Measurements from ENCODE around the gene KCNG4.

DNA sequence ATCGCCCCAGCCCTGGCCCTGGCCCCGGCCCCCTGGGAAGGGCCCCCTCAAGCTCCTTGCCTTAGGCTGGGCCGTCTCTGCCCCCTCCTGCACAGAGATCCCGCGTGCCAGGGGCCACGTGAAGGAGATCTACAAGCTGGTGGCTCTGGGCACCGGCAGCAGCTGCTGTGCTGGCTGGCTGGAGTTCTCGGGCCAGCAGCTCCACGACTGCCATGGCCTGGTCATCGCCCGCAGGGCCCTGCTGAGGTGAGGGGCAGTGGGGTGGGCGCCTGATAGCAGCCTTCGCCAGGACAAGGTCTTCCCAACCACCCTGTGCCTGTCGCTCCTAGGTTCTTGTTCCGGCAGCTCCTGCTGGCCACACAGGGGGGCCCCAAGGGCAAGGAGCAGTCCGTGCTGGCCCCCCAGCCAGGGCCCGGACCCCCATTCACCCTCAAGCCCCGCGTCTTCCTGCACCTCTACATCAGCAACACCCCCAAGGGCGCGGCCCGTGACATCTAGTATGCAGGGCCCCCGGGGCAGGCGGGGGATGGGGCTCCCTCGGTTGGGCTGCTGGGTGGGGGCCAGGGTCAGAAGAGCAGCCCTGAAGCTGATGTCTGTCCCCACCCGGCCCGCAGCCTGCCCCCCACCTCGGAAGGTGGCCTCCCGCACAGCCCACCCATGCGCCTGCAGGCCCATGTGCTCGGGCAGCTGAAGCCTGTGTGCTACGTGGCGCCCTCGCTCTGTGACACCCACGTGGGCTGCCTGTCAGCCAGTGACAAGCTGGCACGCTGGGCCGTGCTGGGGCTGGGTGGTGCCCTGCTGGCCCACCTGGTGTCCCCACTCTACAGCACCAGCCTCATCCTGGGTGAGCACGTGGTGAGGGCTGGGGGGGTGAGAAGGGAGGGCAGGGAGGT is 44.4 kb downstream of the KCNG4 start:
- TF ChIP-seq, protein P1, sequence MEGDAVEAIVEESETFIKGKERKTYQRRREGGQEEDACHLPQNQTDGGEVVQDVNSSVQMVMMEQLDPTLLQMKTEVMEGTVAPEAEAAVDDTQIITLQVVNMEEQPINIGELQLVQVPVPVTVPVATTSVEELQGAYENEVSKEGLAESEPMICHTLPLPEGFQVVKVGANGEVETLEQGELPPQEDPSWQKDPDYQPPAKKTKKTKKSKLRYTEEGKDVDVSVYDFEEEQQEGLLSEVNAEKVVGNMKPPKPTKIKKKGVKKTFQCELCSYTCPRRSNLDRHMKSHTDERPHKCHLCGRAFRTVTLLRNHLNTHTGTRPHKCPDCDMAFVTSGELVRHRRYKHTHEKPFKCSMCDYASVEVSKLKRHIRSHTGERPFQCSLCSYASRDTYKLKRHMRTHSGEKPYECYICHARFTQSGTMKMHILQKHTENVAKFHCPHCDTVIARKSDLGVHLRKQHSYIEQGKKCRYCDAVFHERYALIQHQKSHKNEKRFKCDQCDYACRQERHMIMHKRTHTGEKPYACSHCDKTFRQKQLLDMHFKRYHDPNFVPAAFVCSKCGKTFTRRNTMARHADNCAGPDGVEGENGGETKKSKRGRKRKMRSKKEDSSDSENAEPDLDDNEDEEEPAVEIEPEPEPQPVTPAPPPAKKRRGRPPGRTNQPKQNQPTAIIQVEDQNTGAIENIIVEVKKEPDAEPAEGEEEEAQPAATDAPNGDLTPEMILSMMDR (IDR thresholded peaks at IDR 0.05) = no peak
- no peak for TF ChIP-seq POLR2A (IDR thresholded peaks at IDR 0.05)
